ENCODE data around the gene SMIM10L2A. TPM values are rescaled to one million over a fixed set of nuclear protein-coding genes. Genes with fewer than 3 reads are reported as not detected.

The SMIM10L2A gene
- total and polyA plus RNA-seq, 2 of the 8 experiments (the other 6 are each of a cell fraction or from before 2014, with no cell fraction given) = 5.0 to 7.5 TPM

DNA sequence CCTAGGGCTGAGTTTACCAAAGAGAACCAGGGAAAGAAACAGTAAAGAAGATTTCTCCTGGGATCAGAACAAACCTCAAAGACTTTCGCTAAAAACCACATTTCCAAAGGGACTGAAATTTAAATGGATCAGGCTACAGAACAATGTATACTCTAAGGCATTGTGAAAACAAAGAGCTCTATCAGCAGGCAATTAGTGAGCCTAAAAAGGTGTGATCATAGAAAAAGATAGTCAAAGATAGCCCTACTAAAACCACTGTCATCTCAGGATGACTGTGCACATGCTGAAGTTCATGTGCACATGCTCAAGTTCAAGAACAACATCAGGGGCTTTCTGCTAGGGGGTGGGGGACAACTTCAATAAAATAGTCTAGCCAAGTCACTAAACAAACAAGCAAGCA is 12.9 kb upstream of the SMIM10L2A start:
- Histone ChIP-seq H3K27me3 (replicated peaks in 1 of 4; ENCODE audit: control insufficient read depth in 3 of 4, extremely low read depth in 1 of 4, insufficient read depth in 3 of 4, low read length in 3 of 4) (no peaks in the 10 kb centered on the region), H3K79me1 (ENCODE audit: low read depth, low read length) (no peaks in the 10 kb centered on the region), H2BK120ac (replicated peaks; ENCODE audit: low read depth, low read length) (no peak overlapping the region), H3K4ac (replicated peaks; ENCODE audit: insufficient read length, low read depth, low read length) (no peak overlapping the region), H3K23ac (ENCODE audit: insufficient read length) (no peak overlapping the region), H3K4me3 (ENCODE audit: extremely low read depth in 1 of 4, insufficient read depth in 2 of 4, low read depth in 3 of 4, low read length in 4 of 4) (no peak overlapping the region), H3K27ac (ENCODE audit: low read depth, low read length) (no peak overlapping the region), H4K8ac (ENCODE audit: extremely low read depth, insufficient read depth, low read length) (no peak overlapping the region), H3K56ac (replicated peaks; ENCODE audit: insufficient read length, low read depth, low read length) (no peak overlapping the region), H4K5ac (ENCODE audit: insufficient read length, low read depth, low read length) (no peak overlapping the region), H4K20me1 (replicated peaks in 1 of 2; ENCODE audit: control insufficient read depth in 1 of 2, insufficient read depth in 2 of 2, low read length in 2 of 2) (no peaks in the 10 kb centered on the region), H3K9ac (replicated peaks in 1 of 4; ENCODE audit: extremely low read depth in 1 of 4, low read depth in 3 of 4, low read length in 3 of 4) (no peak overlapping the region), H2BK5ac (ENCODE audit: low read depth, low read length) (no peak overlapping the region), H3K14ac (ENCODE audit: insufficient read length) (no peak overlapping the region), H3K4me2 (ENCODE audit: insufficient read depth in 1 of 2, low read depth in 2 of 2, low read length in 2 of 2) (no peak overlapping the region), H4K91ac (replicated peaks; ENCODE audit: insufficient read length, low read length) (no peak overlapping the region), H3K79me2 (ENCODE audit: control insufficient read depth in 1 of 2, insufficient read depth in 2 of 2, low read length in 2 of 2) (no peaks in the 10 kb centered on the region), H3K36me3 (ENCODE audit: control insufficient read depth in 2 of 4, insufficient read depth in 4 of 4, low read length in 3 of 4) (no peaks in the 10 kb centered on the region), H2AFZ (ENCODE audit: low read length) (no peak overlapping the region), H2BK20ac (ENCODE audit: low read length) (no peak overlapping the region), H3K9me3 (ENCODE audit: insufficient read depth in 2 of 2, low read depth in 1 of 2, low read length in 1 of 2) (no peaks in the 10 kb centered on the region), H2BK15ac (ENCODE audit: low read length) (no peak overlapping the region), H3K4me1 (replicated peaks in 1 of 4; ENCODE audit: control insufficient read depth in 3 of 4, insufficient read depth in 4 of 4, low read length in 3 of 4) (peaks cover 0 to 5% (median 0%) of the 10 kb centered on the region in 4 experiments; a peak in 3 of 7 replicates), H2AK5ac (ENCODE audit: low read depth, low read length) (no peak overlapping the region), H2BK12ac (ENCODE audit: low read depth, low read length) (no peak overlapping the region), H3K18ac (ENCODE audit: extremely low read depth, low read length) (no peak overlapping the region), H3K23me2 (ENCODE audit: low read depth, low read length) (no peaks in the 10 kb centered on the region)
- ChIA-PET POLR2A (ENCODE audit: partially characterized antibody) (no interaction called here), CTCF (ENCODE audit: partially characterized antibody) (interaction anchor here (1.0 kb wide), 1 partner anchor 465 kb away, joined by 6 read pairs; no protein-coding TSS in a partner anchor)
- DNase-seq (ENCODE audit: low read depth in 1 of 2, low spot score in 2 of 2) (no peak), FAIRE-seq (no peak)
- TF ChIP-seq, protein P1, sequence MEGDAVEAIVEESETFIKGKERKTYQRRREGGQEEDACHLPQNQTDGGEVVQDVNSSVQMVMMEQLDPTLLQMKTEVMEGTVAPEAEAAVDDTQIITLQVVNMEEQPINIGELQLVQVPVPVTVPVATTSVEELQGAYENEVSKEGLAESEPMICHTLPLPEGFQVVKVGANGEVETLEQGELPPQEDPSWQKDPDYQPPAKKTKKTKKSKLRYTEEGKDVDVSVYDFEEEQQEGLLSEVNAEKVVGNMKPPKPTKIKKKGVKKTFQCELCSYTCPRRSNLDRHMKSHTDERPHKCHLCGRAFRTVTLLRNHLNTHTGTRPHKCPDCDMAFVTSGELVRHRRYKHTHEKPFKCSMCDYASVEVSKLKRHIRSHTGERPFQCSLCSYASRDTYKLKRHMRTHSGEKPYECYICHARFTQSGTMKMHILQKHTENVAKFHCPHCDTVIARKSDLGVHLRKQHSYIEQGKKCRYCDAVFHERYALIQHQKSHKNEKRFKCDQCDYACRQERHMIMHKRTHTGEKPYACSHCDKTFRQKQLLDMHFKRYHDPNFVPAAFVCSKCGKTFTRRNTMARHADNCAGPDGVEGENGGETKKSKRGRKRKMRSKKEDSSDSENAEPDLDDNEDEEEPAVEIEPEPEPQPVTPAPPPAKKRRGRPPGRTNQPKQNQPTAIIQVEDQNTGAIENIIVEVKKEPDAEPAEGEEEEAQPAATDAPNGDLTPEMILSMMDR (IDR thresholded peaks at IDR 0.05; ENCODE audit: control extremely low read depth in 1 of 3, insufficient read depth in 1 of 3, low read depth in 1 of 3, low read length in 3 of 3) = no peak
- TF ChIP-seq POLR2AphosphoS5 (IDR thresholded peaks at IDR 0.05; ENCODE audit: low read depth, low read length) (no peak), GABPA (IDR thresholded peaks at IDR 0.05; ENCODE audit: borderline replicate concordance, insufficient read depth, low read length) (no peak), SP2 (IDR thresholded peaks at IDR 0.05; ENCODE audit: low read length) (no peak), CREB1 (IDR thresholded peaks at IDR 0.05) (no peak)
- TF ChIP-seq, protein P2, sequence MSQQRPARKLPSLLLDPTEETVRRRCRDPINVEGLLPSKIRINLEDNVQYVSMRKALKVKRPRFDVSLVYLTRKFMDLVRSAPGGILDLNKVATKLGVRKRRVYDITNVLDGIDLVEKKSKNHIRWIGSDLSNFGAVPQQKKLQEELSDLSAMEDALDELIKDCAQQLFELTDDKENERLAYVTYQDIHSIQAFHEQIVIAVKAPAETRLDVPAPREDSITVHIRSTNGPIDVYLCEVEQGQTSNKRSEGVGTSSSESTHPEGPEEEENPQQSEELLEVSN (IDR thresholded peaks at IDR 0.05) = no peak
- 56% methylated on average over 1 of the region's 1 CpG; no CpG with 5 or more reads in 1 of the 2 experiments for WGBS, 2 experiments (ENCODE audit: extremely low coverage in 1 of 2, insufficient coverage in 1 of 2, insufficient read length in 1 of 2, insufficient replicate concordance in 2 of 2, low coverage in 1 of 2, low lambda C conversion rate in 2 of 2, missing lambda C conversion rate in 1 of 2)
